Measurements from ENCODE around the gene SCUBE2.

DNA sequence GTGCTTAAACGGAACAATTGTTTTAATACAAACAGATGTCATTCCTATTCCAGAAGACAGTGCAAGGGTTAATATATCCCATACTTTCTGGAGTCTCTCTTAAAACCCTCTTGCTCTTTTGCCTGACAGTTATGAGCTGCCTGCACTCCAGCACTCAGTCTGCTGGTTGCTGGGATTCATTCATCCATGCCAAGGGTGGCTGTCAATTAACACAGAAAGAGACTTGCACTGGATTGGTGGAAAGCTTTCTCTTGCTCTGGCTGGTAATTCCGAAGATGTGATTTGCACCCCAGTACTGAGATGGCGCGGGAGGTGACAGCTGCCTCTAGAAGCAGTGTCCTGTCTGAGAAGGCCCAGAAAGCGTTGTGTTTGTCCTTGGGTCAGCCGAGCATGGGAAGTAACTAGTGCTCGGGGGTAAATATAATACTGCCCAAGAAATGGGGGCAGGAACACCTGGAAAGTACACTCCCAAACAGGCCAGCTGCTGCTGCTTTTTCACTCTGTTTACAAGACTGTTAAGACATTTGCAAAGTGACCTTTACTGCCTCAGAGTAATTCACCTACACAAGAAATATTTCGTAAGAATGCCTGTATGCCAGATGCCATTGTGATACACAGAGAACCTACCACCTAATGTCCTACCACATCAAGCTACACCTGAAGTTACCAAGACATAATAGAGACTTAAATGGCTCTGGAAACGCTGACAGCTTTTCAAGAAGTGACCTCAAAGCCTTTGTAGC lies 20.5 kb downstream of the SCUBE2 start:
- TF ChIP-seq CTCF (IDR thresholded peaks at IDR 0.05; ENCODE audit: insufficient read depth, low read length, poor library complexity, severe bottlenecking) (no peak), EZH2phosphoT487 (conservative IDR thresholded peaks at IDR 0.05; ENCODE audit: low read length) (no peak)
